Measurements from ENCODE around the gene ARSB. TPM values are rescaled to one million over a fixed set of nuclear protein-coding genes. Genes with fewer than 3 reads are reported as not detected.
A peak's percentile ranks its signal among the peaks of the same experiment; 100 is the strongest.

The ARSB gene
- total RNA-seq, 1 donor from 2014 or later, result 1.8 TPM

DNA sequence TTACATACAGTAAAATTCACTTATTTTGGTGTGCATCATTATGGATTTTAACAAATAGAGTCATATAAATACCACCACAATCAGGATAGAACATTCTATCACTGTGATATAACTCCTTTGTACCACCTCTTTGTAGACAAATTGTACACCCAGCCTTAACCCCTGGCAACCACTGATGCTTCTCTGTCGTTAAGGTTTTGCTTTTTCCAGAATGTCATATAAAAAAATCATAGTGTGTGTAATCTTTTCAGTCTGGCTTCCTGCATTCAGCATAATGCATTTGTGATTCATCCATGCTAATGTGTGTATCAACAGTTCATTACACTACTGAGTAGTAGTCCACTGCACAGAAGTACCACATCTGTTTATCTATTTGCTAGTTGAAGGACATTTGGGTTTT, 81.2 kb downstream of the ARSB start:
- Histone ChIP-seq H3K4me3 (ENCODE audit: low read depth, low read length) (no peak overlapping the region), H3K36me3 (ENCODE audit: control insufficient read depth, insufficient read depth, low read length) (no peaks in the 10 kb centered on the region), H3K27me3 (ENCODE audit: control insufficient read depth, insufficient read depth, low read length) (no peaks in the 10 kb centered on the region)
- TF ChIP-seq CTCF (IDR thresholded peaks at IDR 0.05; ENCODE audit: insufficient read depth, low read length, severe bottlenecking), result no peak
- DNase-seq (ENCODE audit: low read depth) (peak; percentile 39), FAIRE-seq (no peak)

DNA sequence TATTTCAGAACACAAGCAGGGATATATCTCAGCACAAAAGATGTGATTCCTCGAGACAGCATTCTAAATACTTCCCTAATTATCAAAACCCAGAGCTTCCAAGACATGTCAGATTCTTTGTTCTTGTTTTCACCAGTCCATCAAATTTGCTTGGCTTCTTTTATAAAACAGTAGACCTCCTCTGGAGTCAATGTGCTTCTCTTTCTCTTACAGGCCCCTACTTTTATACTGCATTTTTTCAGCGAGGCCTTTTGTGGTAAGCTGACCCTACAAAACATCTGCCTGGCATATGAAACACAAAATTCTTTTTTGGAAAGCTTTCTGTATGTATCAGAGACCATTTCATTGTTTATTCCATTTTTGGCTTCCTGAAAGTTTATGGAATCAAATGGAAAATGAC, 81.8 kb downstream of the ARSB start:
- H3K36me3 ChIP-seq (ENCODE audit: control insufficient read depth, insufficient read depth, low read length), result no peaks in the 10 kb centered on the region
- FAIRE-seq (no peak), DNase-seq (ENCODE audit: low read depth) (no peak)
- TF ChIP-seq CTCF (IDR thresholded peaks at IDR 0.05; ENCODE audit: insufficient read depth, low read length, severe bottlenecking), result no peak
- no peaks in the 10 kb centered on the region for H3K27me3 ChIP-seq (ENCODE audit: control insufficient read depth, insufficient read depth, low read length)
- no peak overlapping the region for H3K4me3 ChIP-seq (ENCODE audit: low read depth, low read length)

DNA sequence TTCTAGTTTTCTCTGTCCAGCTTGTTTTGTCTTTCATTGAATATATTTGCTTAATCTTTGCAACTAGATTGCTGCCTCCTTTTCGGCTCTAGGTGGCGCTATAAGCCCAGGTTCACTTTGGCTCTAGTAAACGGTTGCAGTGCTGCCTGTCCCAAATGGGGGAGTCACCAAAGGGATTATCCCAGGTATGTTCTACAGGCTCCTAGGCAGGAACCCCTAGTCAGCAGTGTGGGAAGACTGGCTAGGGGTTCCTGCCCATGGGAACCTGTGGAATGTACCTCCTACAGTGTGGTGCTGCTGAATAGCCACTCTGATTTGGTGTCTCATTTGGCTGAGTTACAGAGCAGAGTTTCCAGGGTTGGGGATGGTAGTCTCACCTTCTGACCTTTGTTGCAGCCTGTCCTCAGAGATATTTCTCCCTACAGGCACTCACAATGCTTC, 85.2 kb downstream of the ARSB start:
- Histone ChIP-seq H3K27me3 (ENCODE audit: control insufficient read depth, insufficient read depth, low read length) (no peaks in the 10 kb centered on the region), H3K36me3 (ENCODE audit: control insufficient read depth, insufficient read depth, low read length) (no peaks in the 10 kb centered on the region), H3K4me3 (ENCODE audit: low read depth, low read length) (no peak overlapping the region)
- FAIRE-seq, result peak; percentile 52
- DNase-seq (ENCODE audit: low read depth), result peak; percentile 57
- TF ChIP-seq CTCF (IDR thresholded peaks at IDR 0.05; ENCODE audit: insufficient read depth, low read length, severe bottlenecking), result peak; percentile 77

- TF ChIP-seq CTCF (IDR thresholded peaks at IDR 0.05; ENCODE audit: insufficient read depth, low read length, severe bottlenecking), result no peak
- no peak overlapping the region for H3K4me3 ChIP-seq (ENCODE audit: low read depth, low read length)
- no peaks in the 10 kb centered on the region for H3K36me3 ChIP-seq (ENCODE audit: control insufficient read depth, insufficient read depth, low read length)
- no peak for FAIRE-seq
- H3K27me3 ChIP-seq (ENCODE audit: control insufficient read depth, insufficient read depth, low read length), result no peaks in the 10 kb centered on the region
- peak; percentile 62 for DNase-seq (ENCODE audit: low read depth)
Observed at GRCh38 chr5:78896132-78896531, 89.0 kb downstream of the ARSB start.

- Histone ChIP-seq H3K36me3 (ENCODE audit: control insufficient read depth, insufficient read depth, low read length) (no peaks in the 10 kb centered on the region), H3K4me3 (ENCODE audit: low read depth, low read length) (no peak overlapping the region), H3K27me3 (ENCODE audit: control insufficient read depth, insufficient read depth, low read length) (no peaks in the 10 kb centered on the region)
- DNase-seq (ENCODE audit: low read depth), result no peak
- no peak for TF ChIP-seq CTCF (IDR thresholded peaks at IDR 0.05; ENCODE audit: insufficient read depth, low read length, severe bottlenecking)
- FAIRE-seq, result no peak
Observed at GRCh38 chr5:78895616-78896015, 89.5 kb downstream of the ARSB start.

- FAIRE-seq (no peak), DNase-seq (ENCODE audit: low read depth) (no peak)
- Histone ChIP-seq H3K27me3 (ENCODE audit: control insufficient read depth, insufficient read depth, low read length) (no peaks in the 10 kb centered on the region), H3K4me3 (ENCODE audit: low read depth, low read length) (no peak overlapping the region), H3K36me3 (ENCODE audit: control insufficient read depth, insufficient read depth, low read length) (no peaks in the 10 kb centered on the region)
- no peak for TF ChIP-seq CTCF (IDR thresholded peaks at IDR 0.05; ENCODE audit: insufficient read depth, low read length, severe bottlenecking)
Observed at GRCh38 chr5:78893940-78894677, 91.0 kb downstream of the ARSB start.
